NCI-H2227 (cell line): ENCODE results near the gene TNNC2.
"Not testable (repeated sequence)": the region's sequence is repeated elsewhere in the genome, so short reads cannot be mapped to it uniquely, and the experiment has no call there.

ENCODE experiments used
- DNase-seq: peaks from one replicate; lab custom pipeline; 2025; ENCODE audit not compliant: unreplicated experiment; lab: John Stamatoyannopoulos, UW

The TNNC2 gene

GRCh38 chr20:45848969-45849582 is 22.0 kb upstream of the TNNC2 start:
- no peak for DNase-seq

GRCh38 chr20:45848421-45848820 is 21.3 kb upstream of the TNNC2 start:
- no peak for DNase-seq

GRCh38 chr20:45845452-45845851 is 18.3 kb upstream of the TNNC2 start:
- no peak for DNase-seq

GRCh38 chr20:45843506-45843905 is 16.4 kb upstream of the TNNC2 start:
- DNase-seq: no peak

- DNase-seq: no peak
Observed at GRCh38 chr20:45842169-45842812, 15.2 kb upstream of the TNNC2 start.

- DNase-seq: no peak
Observed at GRCh38 chr20:45841407-45842129, 14.5 kb upstream of the TNNC2 start.

- no peak for DNase-seq
Observed at GRCh38 chr20:45840700-45841198, 13.6 kb upstream of the TNNC2 start.

- peak; percentile 60 for DNase-seq
Observed at GRCh38 chr20:45836841-45837240, 9.7 kb upstream of the TNNC2 start.

GRCh38 chr20:45835825-45836224 is 8.7 kb upstream of the TNNC2 start:
- DNase-seq: no peak

- no peak for DNase-seq
Observed at GRCh38 chr20:45835329-45835765, 8.2 kb upstream of the TNNC2 start.

- DNase-seq: no peak
Observed at GRCh38 chr20:45834797-45835161, 7.7 kb upstream of the TNNC2 start.

- DNase-seq: peak; percentile 80
Observed at GRCh38 chr20:45833883-45834796, 7.0 kb upstream of the TNNC2 start.

GRCh38 chr20:45833030-45833882 is 6.1 kb upstream of the TNNC2 start, which contains the start of gene SNX21:
Gene SNX21, plus strand, starts transcription at chr20:45833799. Its CDS starts 121 bp downstream, at chr20:45833920.
- DNase-seq: peak; percentile 76

GRCh38 chr20:45832619-45833018 is 5.5 kb upstream of the TNNC2 start:
- DNase-seq: no peak

- DNase-seq: not testable (repeated sequence)
Observed at GRCh38 chr20:45829673-45830106, 2.6 kb upstream of the TNNC2 start.

GRCh38 chr20:45828589-45828988 is 1.5 kb upstream of the TNNC2 start:
- no peak for DNase-seq

GRCh38 chr20:45827712-45828111 is 600 bp upstream of the TNNC2 start:
- DNase-seq: no peak

GRCh38 chr20:45826381-45827019 is 612 bp downstream of the TNNC2 start:
- DNase-seq: peak; percentile 29
